HG03342 (cell line): ENCODE results near the gene TOMM6.
"Not testable (repeated sequence)": the region's sequence is repeated elsewhere in the genome, so short reads cannot be mapped to it uniquely, and the experiment has no call there.

Experiments used
- ATAC-seq: cut with Tn5 transposase; IDR thresholded peaks from one replicate; pipeline ENCODE4 v1.9.1; 2021; ENCODE audit warnings: mild to moderate bottlenecking, moderate library complexity; ENCODE audit not compliant: unreplicated experiment

Gene TOMM6

GRCh38 chr6:41783106-41783780 is 4.3 kb upstream of the TOMM6 start:
- ATAC-seq, result no peak

- ATAC-seq, result no peak
Observed at GRCh38 chr6:41784581-41785171, 2.8 kb upstream of the TOMM6 start.

- no peak for ATAC-seq
Observed at GRCh38 chr6:41785254-41785653, 2.2 kb upstream of the TOMM6 start.

GRCh38 chr6:41785689-41786450 is 1.6 kb upstream of the TOMM6 start:
- peak; percentile 4 for ATAC-seq

GRCh38 chr6:41786451-41787218 is 859 bp upstream of the TOMM6 start:
- ATAC-seq, result peak; percentile 59

- ATAC-seq, result no peak
Observed at GRCh38 chr6:41789390-41789724, 1.9 kb downstream of the TOMM6 start.

GRCh38 chr6:41790045-41790444 is 2.6 kb downstream of the TOMM6 start:
- no peak for ATAC-seq

- no peak for ATAC-seq
Observed at GRCh38 chr6:41791305-41791704, 3.8 kb downstream of the TOMM6 start.

GRCh38 chr6:41791984-41792383 is 4.5 kb downstream of the TOMM6 start:
- ATAC-seq, result no peak

- no peak for ATAC-seq
Observed at GRCh38 chr6:41796474-41796873, 9.0 kb downstream of the TOMM6 start.

GRCh38 chr6:41798901-41799558 is 11.5 kb downstream of the TOMM6 start:
- ATAC-seq, result no peak

- ATAC-seq, result no peak
Observed at GRCh38 chr6:41799559-41799911, 12.0 kb downstream of the TOMM6 start.

- ATAC-seq, result no peak
Observed at GRCh38 chr6:41801380-41801779, 13.9 kb downstream of the TOMM6 start.

- no peak for ATAC-seq
Observed at GRCh38 chr6:41805830-41806774, 18.6 kb downstream of the TOMM6 start.

GRCh38 chr6:41811095-41811494 is 23.6 kb downstream of the TOMM6 start:
- no peak for ATAC-seq

- ATAC-seq, result not testable (repeated sequence)
Observed at GRCh38 chr6:41811946-41812345, 24.5 kb downstream of the TOMM6 start.

GRCh38 chr6:41813469-41813868 is 26.0 kb downstream of the TOMM6 start:
- no peak for ATAC-seq

- ATAC-seq, result no peak
Observed at GRCh38 chr6:41813956-41814355, 26.5 kb downstream of the TOMM6 start.

GRCh38 chr6:41814629-41815028 is 27.1 kb downstream of the TOMM6 start:
- ATAC-seq, result no peak

- ATAC-seq, result no peak
Observed at GRCh38 chr6:41815587-41815986, 28.1 kb downstream of the TOMM6 start.
